Stimulated activated naive CD8-positive, alpha-beta T cell treated with anti-CD3 and anti-CD28 coated beads, Interleukin-15, Interleukin-2, amounts not matched to agents 100 U/mL and 50 U/mL, for 24 hours (primary cell): ENCODE measurements around the gene FES.
"Not testable (repeated sequence)": the region's sequence is repeated elsewhere in the genome, so short reads cannot be mapped to it uniquely, and the experiment has no call there.

Experiments
- ATAC-seq: fragments of 150-1000 bp; cut with Tn5 transposase; one replicate; pipeline ENCODE4 v1.10.0; 2021
- DNase-seq: peaks from one replicate; pipeline ENCODE4 v3.0.0; 2021

The FES gene

DNA sequence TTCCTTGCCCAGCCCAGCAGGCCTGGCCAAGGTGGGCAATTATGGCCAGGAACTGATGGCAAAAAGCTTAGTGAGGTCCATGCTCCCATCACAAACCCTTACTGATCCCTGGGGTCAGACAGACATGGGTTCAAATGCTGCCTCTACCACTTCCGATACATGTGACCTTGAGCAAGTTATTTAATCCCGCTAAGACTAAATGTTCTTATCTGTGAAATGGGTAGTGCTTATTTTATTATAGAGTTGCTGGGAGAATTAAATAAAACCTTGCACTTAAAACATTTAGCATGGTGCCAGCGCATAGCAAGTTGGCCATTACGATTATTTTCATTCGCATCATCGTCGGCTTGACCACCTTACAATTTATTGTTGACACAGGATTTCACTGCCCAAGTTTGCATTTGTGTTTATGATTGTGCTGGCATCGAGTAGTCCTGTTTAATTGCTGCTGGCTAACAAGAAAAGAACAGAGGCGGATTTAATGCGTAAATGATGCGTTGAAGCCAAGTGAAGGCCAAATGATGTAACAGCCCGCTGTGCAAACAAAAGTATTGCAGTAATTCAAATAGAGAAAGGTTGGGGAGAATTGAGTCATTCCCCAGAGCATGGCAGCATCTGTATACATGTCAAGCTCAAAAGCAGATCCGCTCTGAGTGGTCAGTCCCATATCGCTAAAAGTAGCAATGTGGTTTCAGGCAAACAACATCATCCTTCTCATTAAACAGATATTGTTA, 23.2 kb upstream of the FES start:
- DNase-seq (no peak), ATAC-seq (no peak)

GRCh38 chr15:90862487-90862886, 21.8 kb upstream of the FES start:
- ATAC-seq, result no peak
- DNase-seq, result no peak

DNA sequence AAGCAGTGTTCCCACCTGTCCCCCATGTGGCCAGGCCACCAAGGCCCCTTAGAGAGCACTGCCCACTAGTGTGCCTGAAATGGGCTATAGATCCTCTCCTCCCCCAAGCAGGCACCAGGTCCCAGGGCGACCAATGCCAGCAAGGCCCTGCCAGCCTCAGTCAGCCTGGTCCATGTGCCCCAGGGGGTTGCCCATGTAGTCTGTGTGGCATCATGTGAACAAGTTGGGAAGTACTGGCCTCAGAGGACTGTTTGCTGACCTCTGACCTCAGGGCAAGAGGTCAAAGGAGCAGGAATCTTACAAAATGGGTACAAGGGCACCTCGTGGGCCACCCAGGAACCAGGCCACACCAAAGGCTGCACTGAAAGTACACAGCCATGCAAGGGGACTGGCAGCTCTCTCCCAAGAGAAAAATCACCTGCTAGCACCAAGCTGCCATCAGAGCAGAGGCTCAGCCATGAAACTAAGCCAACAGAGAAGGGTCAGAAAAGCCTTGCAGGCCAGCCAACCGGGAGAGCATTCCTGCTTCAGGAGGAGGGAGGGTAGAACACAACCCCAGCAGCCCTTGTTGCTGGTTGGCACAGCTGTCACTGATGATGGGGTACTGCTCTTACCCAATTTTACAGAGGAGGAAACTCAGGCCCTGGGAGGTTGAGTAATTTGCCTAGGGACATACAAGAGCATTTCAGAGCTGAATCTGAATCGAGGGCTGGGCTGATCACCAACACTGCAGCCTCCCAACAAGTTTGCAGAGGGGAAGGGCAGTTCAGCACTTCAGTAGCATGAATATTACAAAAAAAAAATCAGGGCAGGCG, 21.1 kb upstream of the FES start:
- ATAC-seq, result no peak
- DNase-seq, result no peak

GRCh38 chr15:90863987-90864386, 20.3 kb upstream of the FES start:
- no peak for DNase-seq

DNA sequence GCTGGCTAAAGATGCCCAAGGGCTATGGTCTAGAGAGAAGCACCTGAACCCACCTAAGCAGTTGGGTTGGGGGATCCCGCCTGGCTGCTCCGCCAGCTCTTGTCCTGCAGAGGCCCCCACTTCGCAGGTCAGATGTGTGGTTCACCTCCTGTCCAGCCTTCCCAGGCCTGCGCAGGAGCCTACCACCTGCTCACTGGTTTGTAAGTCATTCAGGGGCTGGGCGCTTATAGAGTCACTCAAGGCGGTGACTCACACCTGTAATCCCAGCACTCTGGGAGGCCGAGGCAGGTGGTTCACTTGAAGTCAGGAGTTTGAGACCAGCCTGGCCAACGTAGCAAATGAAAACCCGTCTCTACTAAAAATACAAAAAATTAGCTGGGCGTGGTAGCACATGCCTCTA, 19.8 kb upstream of the FES start:
- peak; percentile 54 for ATAC-seq

More at GRCh38 chr15:90863987-90864386, 20.3 kb upstream of the FES start:
- peak; percentile 80 for ATAC-seq

GRCh38 chr15:90865702-90866101, 18.6 kb upstream of the FES start:
- no peak for DNase-seq
- ATAC-seq, result no peak

More for the DNA sequence above, 19.8 kb upstream of the FES start:
- DNase-seq, result no peak

GRCh38 chr15:90866161-90866715, 18.1 kb upstream of the FES start:
- no peak for DNase-seq
- ATAC-seq, result no peak

- ATAC-seq (no peak), DNase-seq (no peak)
Measured at GRCh38 chr15:90866800-90867199, 17.5 kb upstream of the FES start.

GRCh38 chr15:90868261-90868689, 16.0 kb upstream of the FES start, which contains the start of gene FURIN:
Gene FURIN (plus strand): TSS chr15:90868588. CDS start chr15:90875741, 7,153 bp downstream.
- ATAC-seq, result no peak
- DNase-seq, result no peak

- ATAC-seq (no peak), DNase-seq (no peak)
Measured at GRCh38 chr15:90869140-90869541, 15.2 kb upstream of the FES start.

DNA sequence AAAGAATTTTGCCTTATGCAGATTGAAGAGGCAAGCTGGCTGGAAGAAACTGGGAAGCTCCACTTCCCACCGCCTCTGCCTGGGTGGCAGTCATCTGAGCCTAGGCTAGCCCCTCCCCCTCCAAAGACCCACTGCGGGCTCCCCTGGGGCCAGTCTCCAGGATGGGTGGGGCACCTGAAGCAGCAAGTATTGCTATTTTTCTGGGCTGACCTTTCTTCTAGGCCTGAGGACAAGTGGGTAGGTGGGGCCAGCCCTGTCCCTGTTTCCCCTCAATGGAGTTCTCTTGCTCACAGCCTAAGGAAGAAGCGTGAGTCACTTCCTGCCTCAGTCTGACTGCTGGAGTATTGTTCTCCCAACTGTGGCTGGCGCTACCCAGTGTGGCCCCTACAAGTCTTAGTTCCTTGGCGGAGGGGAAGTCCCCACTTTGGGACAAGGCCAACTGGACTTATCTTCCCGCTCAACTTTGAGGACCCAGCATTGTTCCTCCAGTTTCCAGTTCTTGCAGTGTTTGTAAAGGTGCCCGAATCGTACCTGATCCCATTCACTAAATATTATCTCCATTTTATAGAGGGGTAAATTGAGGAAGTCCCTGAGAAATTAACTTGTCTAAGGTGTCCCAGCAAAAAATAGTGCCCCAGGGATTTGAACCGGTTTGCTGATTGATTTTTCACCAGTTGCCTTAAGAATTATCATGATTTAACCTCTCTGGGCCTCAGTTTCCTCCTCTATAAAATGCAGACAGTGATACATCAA, 14.5 kb upstream of the FES start:
- ATAC-seq (peak; percentile 74), DNase-seq (peak; percentile 78)

DNA sequence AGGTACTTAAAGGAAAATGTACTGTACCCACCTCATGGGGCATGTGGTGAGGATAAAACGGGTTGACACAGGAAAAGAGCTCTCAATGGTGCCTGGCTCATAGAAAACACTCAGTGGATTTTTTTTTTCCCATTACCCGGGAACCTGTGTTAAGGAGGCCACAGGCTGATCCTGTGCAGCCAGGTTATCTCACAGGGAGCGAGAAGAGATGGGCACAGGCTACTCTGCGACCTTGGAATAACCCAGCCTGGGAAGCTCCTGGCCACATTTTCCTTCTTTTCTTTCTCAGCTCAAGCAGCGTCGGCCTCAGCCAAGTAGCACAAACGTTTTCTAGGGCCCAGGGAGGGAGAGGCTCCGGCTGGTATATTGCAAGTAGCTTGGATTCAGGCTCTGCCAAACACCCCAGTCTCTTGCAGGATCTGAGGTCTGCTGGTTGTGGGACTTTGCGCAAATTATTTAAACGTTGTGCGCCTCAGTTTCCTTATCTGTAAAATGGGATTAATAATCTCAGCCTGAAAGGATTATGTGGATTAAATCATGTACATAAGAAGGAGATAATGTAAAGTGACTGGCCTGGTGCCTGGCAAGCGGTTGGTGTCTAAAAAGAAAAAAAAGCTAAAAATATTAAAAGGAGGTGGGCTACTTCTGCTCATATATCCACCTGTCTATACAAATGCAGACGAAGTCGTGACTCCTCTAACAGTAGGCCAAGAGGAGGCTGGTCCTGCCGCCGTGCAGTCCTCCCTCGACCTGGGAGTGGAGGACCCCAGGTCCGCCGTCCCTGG, 13.8 kb upstream of the FES start:
- ATAC-seq (no peak), DNase-seq (no peak)

GRCh38 chr15:90871139-90871715, 13.1 kb upstream of the FES start:
- ATAC-seq (peak; percentile 1), DNase-seq (no peak)

GRCh38 chr15:90871716-90872485, 12.4 kb upstream of the FES start:
- ATAC-seq (peak; percentile 2), DNase-seq (peak; percentile 54)

- ATAC-seq (peak; percentile 65), DNase-seq (peak; percentile 72)
Measured at GRCh38 chr15:90872486-90873184, 11.7 kb upstream of the FES start.

- DNase-seq, result no peak
Measured at GRCh38 chr15:90873488-90873997, 10.8 kb upstream of the FES start.

GRCh38 chr15:90873998-90874605, 10.2 kb upstream of the FES start:
- ATAC-seq (no peak), DNase-seq (no peak)

More at GRCh38 chr15:90873488-90873997, 10.8 kb upstream of the FES start:
- no peak for ATAC-seq

DNA sequence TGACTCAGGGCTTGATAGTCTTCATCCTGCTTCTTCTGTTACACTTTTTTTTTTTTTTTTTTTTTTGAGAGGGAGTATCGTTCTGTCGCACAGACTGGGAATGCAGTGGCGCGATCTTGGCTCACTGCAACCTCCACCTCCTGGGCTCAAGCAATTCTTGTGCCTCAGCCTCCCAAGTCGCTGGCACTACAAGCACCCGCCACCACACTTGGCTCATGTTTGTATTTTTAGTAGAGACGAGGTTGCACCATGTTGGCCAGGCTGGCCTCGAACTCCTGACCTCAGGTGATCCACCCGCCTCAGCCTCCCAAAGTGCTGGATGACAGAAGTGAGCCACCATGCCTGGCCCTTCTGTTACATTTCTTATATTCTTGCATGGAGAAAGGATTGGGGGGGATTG, 9.3 kb upstream of the FES start:
- DNase-seq, ATAC-seq: not testable (repeated sequence)

GRCh38 chr15:90875549-90875981, 8.7 kb upstream of the FES start:
- no peak for DNase-seq
- ATAC-seq, result no peak
